Measurements from ENCODE around the gene PRAMEF1. TPM values are rescaled to one million over a fixed set of nuclear protein-coding genes. Genes with fewer than 3 reads are reported as not detected.

Gene PRAMEF1
- total and polyA plus RNA-seq, 2 of the 8 experiments (the other 6 are each of a cell fraction or from before 2014, with no cell fraction given) = not detected

- TF ChIP-seq E2F6 (IDR thresholded peaks at IDR 0.05) (no peak), EGR1 (IDR thresholded peaks at IDR 0.05; ENCODE audit: borderline replicate concordance, low read depth, low read length) (no peak), GTF2F1 (IDR thresholded peaks at IDR 0.05; ENCODE audit: borderline replicate concordance, low read depth, low read length) (no peak), POU5F1 (IDR thresholded peaks at IDR 0.05; ENCODE audit: low read depth, low read length) (no peak)
Measured at GRCh38 chr1:12778061-12778460, 13.1 kb upstream of the PRAMEF1 start (continued).
